HepG2 (cell line): ENCODE results near the gene IQCH. TPM values are rescaled to one million over a fixed set of nuclear protein-coding genes. Genes with fewer than 3 reads are reported as not detected.

Experiments
- AKAP8 ChIP-seq: sonication (generic); formaldehyde crosslinking; IDR thresholded peaks from 2 replicates; pipeline ENCODE4 v1.5.1; 2020; ENCODE audit warnings: mild to moderate bottlenecking, missing genetic modification reagents
- CC2D1A ChIP-seq: sonication (generic); formaldehyde crosslinking; IDR thresholded peaks from 2 replicates; pipeline ENCODE4 v1.8.1; 2023; ENCODE audit warnings: mild to moderate bottlenecking, missing genetic modification reagents
- CENPBD1 ChIP-seq: sonication (generic); formaldehyde crosslinking; IDR thresholded peaks from 2 replicates; pipeline ENCODE4 v1.8.0; 2022; ENCODE audit warnings: missing genetic modification reagents, low read depth, mild to moderate bottlenecking, borderline replicate concordance
- CSRNP1 ChIP-seq: sonication (generic); formaldehyde crosslinking; IDR thresholded peaks from 2 replicates; pipeline ENCODE4 v1.8.1; 2023; ENCODE audit warnings: mild to moderate bottlenecking, missing genetic modification reagents
- E2F5 ChIP-seq: sonication (generic); formaldehyde crosslinking; conservative IDR thresholded peaks from 2 replicates; pipeline ENCODE4 v1.4.0; 2020; ENCODE audit warnings: missing genetic modification reagents
- EEA1 ChIP-seq: sonication (generic); formaldehyde crosslinking; IDR thresholded peaks from 2 replicates; pipeline ENCODE4 v1.5.1; 2020; ENCODE audit warnings: mild to moderate bottlenecking, missing genetic modification reagents, borderline replicate concordance
- ELF3 ChIP-seq: IDR thresholded peaks from 2 replicates; pipeline ENCODE4 v1.6.1; 2016; ENCODE audit warnings: missing genetic modification reagents, missing compliant biosample characterization
- JDP2 ChIP-seq: sonication (generic); formaldehyde crosslinking; IDR thresholded peaks from 2 replicates; pipeline ENCODE4 v1.8.1; 2022; ENCODE audit warnings: missing genetic modification reagents, borderline replicate concordance
- KLF12 ChIP-seq: sonication (generic); formaldehyde crosslinking; IDR thresholded peaks from 2 replicates; pipeline ENCODE4 v1.4.0; 2020; ENCODE audit warnings: missing genetic modification reagents, borderline replicate concordance
- KLF13 ChIP-seq: sonication (generic); formaldehyde crosslinking; IDR thresholded peaks from 2 replicates; pipeline ENCODE4 v1.4.0; 2020; ENCODE audit warnings: mild to moderate bottlenecking, missing genetic modification reagents
- RFX5 ChIP-seq: IDR thresholded peaks from 2 replicates; pipeline ENCODE4 v1.6.1; 2011; ENCODE audit warnings: low read depth, low read length, improper control_type of control experiment
- TFAP4 ChIP-seq: sonication (generic); IDR thresholded peaks from 2 replicates; pipeline ENCODE4 v1.6.1; 2016; ENCODE audit warnings: low read depth, borderline replicate concordance
- ZBTB7A ChIP-seq: sonication (generic); formaldehyde crosslinking; IDR thresholded peaks from 2 replicates; pipeline ENCODE4 v1.8.0; 2022; ENCODE audit warnings: mild to moderate bottlenecking, missing genetic modification reagents
- ZBTB8A ChIP-seq: sonication (generic); formaldehyde crosslinking; IDR thresholded peaks from 2 replicates; pipeline ENCODE4 v1.4.0; 2020; ENCODE audit warnings: mild to moderate bottlenecking, low read depth, missing genetic modification reagents, borderline replicate concordance
- ZNF430 ChIP-seq: sonication (generic); formaldehyde crosslinking; IDR thresholded peaks from 2 replicates; pipeline ENCODE4 v1.9.0; 2021; ENCODE audit warnings: mild to moderate bottlenecking, missing genetic modification reagents
- ZNF512 ChIP-seq: sonication (generic); formaldehyde crosslinking; IDR thresholded peaks from 2 replicates; pipeline ENCODE4 v1.4.0; 2020; ENCODE audit warnings: mild to moderate bottlenecking, missing genetic modification reagents
- ZNF574 ChIP-seq: sonication (generic); formaldehyde crosslinking; IDR thresholded peaks from 2 replicates; pipeline ENCODE4 v1.4.0; 2020; ENCODE audit warnings: missing genetic modification reagents
- ZNF639 ChIP-seq: conservative IDR thresholded peaks from 2 replicates; pipeline ENCODE4 v1.6.1; 2018; ENCODE audit warnings: missing genetic modification reagents
- ZNF747 ChIP-seq: sonication (generic); formaldehyde crosslinking; IDR thresholded peaks from 2 replicates; pipeline ENCODE4 v1.8.1; 2023; ENCODE audit warnings: missing genetic modification reagents, mild to moderate bottlenecking, borderline replicate concordance
- polyA plus RNA-seq, 8 experiments: library from polyadenylated mRNA; depleted of rRNA in 3 of 8; stranded (reverse) in 7 of 8; unstranded in 1 of 8; fragments of >200 nt; fragmentation: Illumina TruSeq in 4 of 8; extraction: Trizol in 4 of 8; gene quantifications; 2 replicates each; pipeline versions ENCODE4 v1.2.1 to v1.2.3, GENCODE V29; 2011 to 2016; ENCODE audit warnings: low read depth in 4 of 8, missing spikeins in 1 of 8, mixed read lengths in 1 of 8; ENCODE audit not compliant: insufficient read depth in 1 of 8
- total RNA-seq, 5 experiments: library from RNA; depleted of rRNA; stranded (reverse); fragments of >200 nt; fragmentation: Illumina TruSeq; extraction: Trizol; gene quantifications; 2 replicates each; pipeline ENCODE4 v1.2.3, GENCODE V29; 2016; ENCODE audit warnings: low read depth in 1 of 5

IQCH gene
- total and polyA plus RNA-seq, 2 of the 13 experiments (the other 11 are each of a cell fraction or from before 2014, with no cell fraction given) = 0.16 to 0.55 TPM

GRCh38 chr15:67521783-67522568 is 267.4 kb downstream of the IQCH start (continued):
- TF ChIP-seq ELF3 (no peak), ZBTB7A (peak; percentile 90; the same call in 1 of the 2 replicates), TFAP4 (peak; percentile 13; the same call in 1 of the 2 replicates), CC2D1A (CRISPR knock-in tag) (no peak), ZNF512 (no peak), KLF12 (no peak), KLF13 (CRISPR knock-in tag) (no peak), CSRNP1 (CRISPR knock-in tag) (no peak), CENPBD1 (CRISPR knock-in tag) (no peak), EEA1 (CRISPR knock-in tag) (no peak), ZNF430 (CRISPR knock-in tag) (no peak), E2F5 (no peak), ZNF747 (CRISPR knock-in tag) (peak; percentile 65; the same call in 1 of the 2 replicates), RFX5 (no peak), AKAP8 (CRISPR knock-in tag) (no peak), ZNF574 (no peak), JDP2 (CRISPR knock-in tag) (no peak), ZBTB8A (CRISPR knock-in tag) (no peak), ZNF639 (CRISPR knock-in tag) (no peak)
